Muscle of leg (tissue), 11 donors: ENCODE measurements around the gene PARP2. TPM values are rescaled to one million over a fixed set of nuclear protein-coding genes. Genes with fewer than 3 reads are reported as not detected.

Experiments
- DNase-seq: peaks from one replicate; pipeline ENCODE4 v3.0.0; 2013
- H3K27ac ChIP-seq: one replicate; pipeline ENCODE4 v1.5.1; 2013; ENCODE audit warnings: mild to moderate bottlenecking, low read length, control low read depth
- H3K27me3 ChIP-seq: one replicate; pipeline ENCODE4 v1.6.1; 2013; ENCODE audit warnings: low read length; ENCODE audit not compliant: control insufficient read depth, insufficient read depth
- H3K36me3 ChIP-seq: one replicate; pipeline ENCODE4 v1.6.1; 2013; ENCODE audit warnings: low read length; ENCODE audit not compliant: control insufficient read depth, insufficient read depth
- H3K4me1 ChIP-seq: one replicate; pipeline ENCODE4 v1.6.1; 2013; ENCODE audit warnings: low read length; ENCODE audit not compliant: control insufficient read depth, insufficient read depth
- H3K4me3 ChIP-seq: one replicate; pipeline ENCODE4 v1.5.1; 2013; ENCODE audit warnings: low read length, control low read depth
- H3K9me3 ChIP-seq: replicated peaks from 2 replicates; pipeline ENCODE4 v1.6.1; 2013; ENCODE audit warnings: low read depth, low read length; ENCODE audit not compliant: control insufficient read depth
- WGBS: methylation state at CpG from one replicate; pipeline ENCODE4 v1.1.5; 2013; ENCODE audit warnings: missing lambda C conversion rate; ENCODE audit not compliant: insufficient coverage; 5-methylcytosine and 5-hydroxymethylcytosine counted together
- polyA plus RNA-seq, 8 donors: library from polyadenylated mRNA; unstranded; fragments of 120-200 nt; gene quantifications; one replicate each; pipeline versions ENCODE4 v1.2.1 to v1.2.3, GENCODE V29; 2013; ENCODE audit warnings: inconsistent platforms in 1 of 8, low replicate concordance in 1 of 8; ENCODE audit not compliant: insufficient read length in 8 of 8, insufficient read depth in 1 of 8
- total RNA-seq: library from RNA; stranded (reverse); fragments of 120-200 nt; gene quantifications from one replicate; pipeline ENCODE4 v1.2.4, GENCODE V29; 2013

Gene PARP2
- total and polyA plus RNA-seq, 9 donors, result 21.8 to 36.9 (median 33.2) TPM

- no peaks in the 10 kb centered on the region for H3K4me1 ChIP-seq
- 91% methylated on average over 3 of the region's 6 CpGs for WGBS
- H3K4me3 ChIP-seq, result no peak overlapping the region
- DNase-seq, result peak; percentile 13
- H3K36me3 ChIP-seq, result peaks cover 85% of the 10 kb centered on the region
- no peaks in the 10 kb centered on the region for H3K27me3 ChIP-seq
- H3K27ac ChIP-seq, result no peak overlapping the region
- H3K9me3 ChIP-seq, result no peaks in the 10 kb centered on the region
These were observed 44.1 kb downstream of the PARP2 start for GRCh38 chr14:20387576-20387975.

- Histone ChIP-seq H3K4me3 (no peak overlapping the region), H3K9me3 (no peaks in the 10 kb centered on the region), H3K36me3 (peaks cover 79% of the 10 kb centered on the region), H3K27me3 (no peaks in the 10 kb centered on the region), H3K27ac (no peak overlapping the region), H3K4me1 (no peaks in the 10 kb centered on the region)
- no peak for DNase-seq
- WGBS, result 36% methylated on average over 3 of the region's 4 CpGs
These were observed 44.7 kb downstream of the PARP2 start for GRCh38 chr14:20388159-20388558.

- DNase-seq, result no peak
These were observed 48.1 kb downstream of the PARP2 start for GRCh38 chr14:20391505-20391904.

GRCh38 chr14:20397511-20397910, 54.1 kb downstream of the PARP2 start:
- Histone ChIP-seq H3K36me3 (peaks cover 48% of the 10 kb centered on the region), H3K4me1 (no peaks in the 10 kb centered on the region), H3K27me3 (no peaks in the 10 kb centered on the region), H3K4me3 (no peak overlapping the region), H3K9me3 (no peaks in the 10 kb centered on the region), H3K27ac (no peak overlapping the region)
- DNase-seq, result no peak
- WGBS, result no CpG with 5 or more reads among the region's 3 CpGs

More at GRCh38 chr14:20391505-20391904, 48.1 kb downstream of the PARP2 start:
- WGBS, result 100% methylated on average over 1 of the region's 4 CpGs
- Histone ChIP-seq H3K9me3 (no peaks in the 10 kb centered on the region), H3K27ac (no peak overlapping the region), H3K4me3 (no peak overlapping the region), H3K4me1 (no peaks in the 10 kb centered on the region), H3K27me3 (no peaks in the 10 kb centered on the region), H3K36me3 (peaks cover 73% of the 10 kb centered on the region)

GRCh38 chr14:20400589-20400964, 57.1 kb downstream of the PARP2 start:
- Histone ChIP-seq H3K36me3 (peaks cover 56% of the 10 kb centered on the region), H3K4me1 (no peaks in the 10 kb centered on the region), H3K4me3 (no peak overlapping the region), H3K27me3 (no peaks in the 10 kb centered on the region), H3K27ac (no peak overlapping the region), H3K9me3 (no peaks in the 10 kb centered on the region)
- no CpG with 5 or more reads among the region's 1 CpG for WGBS
- no peak for DNase-seq

- no peak for DNase-seq
- Histone ChIP-seq H3K27ac (no peak overlapping the region), H3K27me3 (no peaks in the 10 kb centered on the region), H3K4me1 (no peaks in the 10 kb centered on the region), H3K4me3 (no peak overlapping the region), H3K9me3 (no peaks in the 10 kb centered on the region), H3K36me3 (peaks cover 53% of the 10 kb centered on the region)
- 100% methylated on average over 2 of the region's 10 CpGs for WGBS
These were observed 57.6 kb downstream of the PARP2 start for GRCh38 chr14:20400965-20401593.

- Histone ChIP-seq H3K27me3 (no peaks in the 10 kb centered on the region), H3K27ac (no peak overlapping the region), H3K36me3 (peaks cover 68% of the 10 kb centered on the region), H3K4me3 (no peak overlapping the region), H3K4me1 (no peaks in the 10 kb centered on the region), H3K9me3 (no peaks in the 10 kb centered on the region)
- 97% methylated on average over 5 of the region's 11 CpGs for WGBS
- DNase-seq, result no peak
These were observed 60.1 kb downstream of the PARP2 start for GRCh38 chr14:20403521-20403920.

Other genes starting within 250 kb of the PARP2 start
- gene OR4K17, start 232.9 kb upstream of the PARP2 start, total RNA-seq, result not detected
- under 1 TPM in 5 of 8 donors, not detected in 3; 0.03 to 0.13 (median 0.05) TPM for gene OR4K17, start 232.9 kb upstream of the PARP2 start, polyA plus RNA-seq
- gene OR4N5, start 204.8 kb upstream of the PARP2 start, total RNA-seq, result not detected
- gene OR4N5, start 204.8 kb upstream of the PARP2 start, polyA plus RNA-seq, result not detected
- not detected for gene OR11G2, start 152.7 kb upstream of the PARP2 start, total RNA-seq
- not detected for gene OR11G2, start 152.7 kb upstream of the PARP2 start, polyA plus RNA-seq
- gene OR11H6, start 119.9 kb upstream of the PARP2 start, total RNA-seq, result not detected
- gene OR11H6, start 119.9 kb upstream of the PARP2 start, polyA plus RNA-seq, result not detected
- not detected for gene OR11H7, start 114.7 kb upstream of the PARP2 start, total RNA-seq
- gene OR11H7, start 114.7 kb upstream of the PARP2 start, polyA plus RNA-seq, result under 1 TPM in 3 of 8 donors, not detected in 5; 0.15 to 0.38 (median 0.31) TPM
- gene OR11H4, start 104.3 kb upstream of the PARP2 start, total RNA-seq, result not detected
- not detected for gene OR11H4, start 104.3 kb upstream of the PARP2 start, polyA plus RNA-seq
- 16.0 TPM for gene TTC5, start 37.7 kb upstream of the PARP2 start, total RNA-seq
- gene TTC5, start 37.7 kb upstream of the PARP2 start, polyA plus RNA-seq, result 10 to 100 TPM in 7 of 8 donors, 1 to 10 TPM in 1; 9.6 to 15.9 (median 11.7) TPM
- gene CCNB1IP1, start 10.4 kb upstream of the PARP2 start, total RNA-seq, result 76.1 TPM
- 10 to 100 TPM; 51.5 to 74.3 (median 65.6) TPM for gene CCNB1IP1, start 10.4 kb upstream of the PARP2 start, polyA plus RNA-seq
- gene TEP1, start 69.9 kb downstream of the PARP2 start, total RNA-seq, result 14.8 TPM
- 10 to 100 TPM; 12.2 to 18.5 (median 15.8) TPM for gene TEP1, start 69.9 kb downstream of the PARP2 start, polyA plus RNA-seq
- gene KLHL33, start 92.5 kb downstream of the PARP2 start, total RNA-seq, result 1.1 TPM
- gene KLHL33, start 92.5 kb downstream of the PARP2 start, polyA plus RNA-seq, result 1 to 10 TPM in 4 of 8 donors, under 1 TPM in 4; 0.37 to 2.5 (median 1.1) TPM
- 28.8 TPM for gene OSGEP, start 111.2 kb downstream of the PARP2 start, total RNA-seq
- 10 to 100 TPM; 26.4 to 47.5 (median 34.0) TPM for gene OSGEP, start 111.2 kb downstream of the PARP2 start, polyA plus RNA-seq
- 60.0 TPM for gene APEX1, start 111.6 kb downstream of the PARP2 start, total RNA-seq
- gene APEX1, start 111.6 kb downstream of the PARP2 start, polyA plus RNA-seq, result 100 to 1,000 TPM; 175 to 205 (median 185) TPM
- 13.7 TPM for gene PIP4P1, start 117.8 kb downstream of the PARP2 start, total RNA-seq
- gene PIP4P1, start 117.8 kb downstream of the PARP2 start, polyA plus RNA-seq, result 10 to 100 TPM; 19.4 to 25.4 (median 20.5) TPM
- 8.9 TPM for gene PNP, start 125.8 kb downstream of the PARP2 start, total RNA-seq
- 10 to 100 TPM in 7 of 8 donors, 1 to 10 TPM in 1; 9.8 to 16.5 (median 11.6) TPM for gene PNP, start 125.8 kb downstream of the PARP2 start, polyA plus RNA-seq
- gene RNASE10, start 161.9 kb downstream of the PARP2 start, total RNA-seq, result 0.09 TPM
- under 1 TPM in 3 of 8 donors, not detected in 5; 0.16 to 0.27 (median 0.23) TPM for gene RNASE10, start 161.9 kb downstream of the PARP2 start, polyA plus RNA-seq
- gene RNASE9, start 217.4 kb downstream of the PARP2 start, total RNA-seq, result not detected
- not detected for gene RNASE9, start 217.4 kb downstream of the PARP2 start, polyA plus RNA-seq
- gene RNASE11, start 244.4 kb downstream of the PARP2 start, total RNA-seq, result not detected
- not detected for gene RNASE11, start 244.4 kb downstream of the PARP2 start, polyA plus RNA-seq
- gene RNASE12, start 247.7 kb downstream of the PARP2 start, total RNA-seq, result not detected
- gene RNASE12, start 247.7 kb downstream of the PARP2 start, polyA plus RNA-seq, result not detected